Liver (tissue), 9 donors: ENCODE results near the gene MEIS1. TPM values are rescaled to one million over a fixed set of nuclear protein-coding genes. Genes with fewer than 3 reads are reported as not detected.

Experiments used
- DNase-seq: peaks from one replicate; pipeline ENCODE4 v3.0.0-alpha.2; 2017; ENCODE audit warnings: low spot score
- H3K27ac ChIP-seq, 2 donors: one replicate each; pipeline ENCODE4 v1.7.0; 2013; ENCODE audit warnings: inconsistent platforms in 2 of 2, low read length in 2 of 2, control low read depth in 1 of 2, low read depth in 1 of 2, mild to moderate bottlenecking in 1 of 2
- H3K27me3 ChIP-seq, 4 donors: one replicate each; pipeline versions ENCODE4 v1.6.1 to v1.7.0; 2013; ENCODE audit warnings: low read length in 3 of 4, inconsistent platforms in 1 of 4, mild to moderate bottlenecking in 1 of 4, moderate library complexity in 1 of 4; ENCODE audit not compliant: control insufficient read depth in 4 of 4, insufficient read depth in 4 of 4
- H3K36me3 ChIP-seq, 4 donors: one replicate each; pipeline versions ENCODE4 v1.6.1 to v1.7.0; 2013; ENCODE audit warnings: low read length in 3 of 4, mild to moderate bottlenecking in 3 of 4, low read depth in 1 of 4, moderate library complexity in 1 of 4; ENCODE audit not compliant: control insufficient read depth in 4 of 4, insufficient read depth in 3 of 4
- H3K4me1 ChIP-seq, 4 donors: one replicate each; pipeline versions ENCODE4 v1.6.1 to v1.7.0; 2013; ENCODE audit warnings: low read length in 3 of 4, mild to moderate bottlenecking in 3 of 4, moderate library complexity in 1 of 4; ENCODE audit not compliant: control insufficient read depth in 4 of 4, insufficient read depth in 4 of 4
- H3K4me3 ChIP-seq, 3 donors: one replicate each; pipeline versions ENCODE4 v1.6.1 to v1.7.0; 2013; ENCODE audit warnings: low read length in 3 of 3, control low read depth in 1 of 3, low read depth in 1 of 3, mild to moderate bottlenecking in 1 of 3
- H3K9ac ChIP-seq, 2 donors: one replicate each; pipeline ENCODE4 v1.7.0; 2013; ENCODE audit warnings: low read length in 2 of 2, mild to moderate bottlenecking in 2 of 2, moderate library complexity in 2 of 2, control low read depth in 1 of 2, low read depth in 1 of 2
- H3K9me3 ChIP-seq, 4 donors: one replicate each; pipeline versions ENCODE4 v1.6.1 to v1.7.0; 2013; ENCODE audit warnings: low read length in 3 of 4; ENCODE audit not compliant: control insufficient read depth in 4 of 4
- EGR1 ChIP-seq, 2 donors: IDR thresholded peaks; 2 replicates each; pipeline ENCODE4 v1.6.1; 2016 to 2018; ENCODE audit warnings: antibody characterized with exemption in 2 of 2, low read depth in 2 of 2
- FOXA1 ChIP-seq: IDR thresholded peaks from 2 replicates; pipeline ENCODE4 v1.6.1; 2016; ENCODE audit warnings: antibody characterized with exemption
- HNF4A ChIP-seq, 2 donors: conservative IDR thresholded peaks; 2 replicates each; pipeline ENCODE4 v1.6.1; 2016; ENCODE audit warnings: antibody characterized with exemption in 2 of 2, mild to moderate bottlenecking in 2 of 2
- HNF4G ChIP-seq: IDR thresholded peaks from 2 replicates; pipeline ENCODE4 v1.6.1; 2016; ENCODE audit warnings: antibody characterized with exemption
- NR2F2 ChIP-seq: IDR thresholded peaks from 2 replicates; pipeline ENCODE4 v1.6.1; 2016; ENCODE audit warnings: antibody characterized with exemption
- RAD21 ChIP-seq, 2 donors: IDR thresholded peaks; 2 replicates each; pipeline ENCODE4 v1.6.1; 2016; ENCODE audit warnings: antibody characterized with exemption in 2 of 2, mild to moderate bottlenecking in 2 of 2
- SP1 ChIP-seq: IDR thresholded peaks from 2 replicates; pipeline ENCODE4 v1.6.1; 2018; ENCODE audit warnings: antibody characterized with exemption, mild to moderate bottlenecking
- TAF1 ChIP-seq: conservative IDR thresholded peaks from 2 replicates; pipeline ENCODE4 v1.6.1; 2016; ENCODE audit warnings: antibody characterized with exemption, mild to moderate bottlenecking
- YY1 ChIP-seq: IDR thresholded peaks from 2 replicates; pipeline ENCODE4 v1.6.1; 2016; ENCODE audit warnings: antibody characterized with exemption, mild to moderate bottlenecking
- WGBS: extraction: QIAGEN DNeasy Blood & Tissue Kit; methylation state at CpG from one replicate; pipeline ENCODE4 v1.1.7; 2013; 5-methylcytosine and 5-hydroxymethylcytosine counted together
- polyA plus RNA-seq, 2 donors: library from polyadenylated mRNA; stranded (reverse) in 1 of 2; unstranded in 1 of 2; fragments of 200-250 nt in 1 of 2; fragments of >200 nt in 1 of 2; fragmentation: Nextera tagmentation in 1 of 2; extraction: Ambion mirVana in 1 of 2; gene quantifications; one replicate each; pipeline versions ENCODE4 v1.2.1 to v1.2.3, GENCODE V29; 2013 to 2015
- total RNA-seq, 2 donors: library from RNA; depleted of rRNA; stranded (reverse); fragments of >200 nt; gene quantifications; one replicate each; pipeline ENCODE4 v1.2.3, GENCODE V29; 2014
- TF ChIP-seq, protein P1 (sequence below): IDR thresholded peaks from 2 replicates; pipeline ENCODE4 v1.6.1; 2016; ENCODE audit warnings: antibody characterized with exemption
- TF ChIP-seq, protein P2 (sequence below): fragments of 150-350 bp; IDR thresholded peaks from 2 replicates; pipeline ENCODE4 v1.5.1; 2017; ENCODE audit warnings: improper control_type of control experiment, low read depth, low read length; ENCODE audit not compliant: missing input control
- TF ChIP-seq, protein P3 (sequence below): IDR thresholded peaks from 2 replicates; pipeline ENCODE4 v1.6.1; 2016; ENCODE audit warnings: antibody characterized with exemption
- TF ChIP-seq, protein P4 (sequence below): IDR thresholded peaks from 2 replicates; pipeline ENCODE4 v1.6.1; 2016; ENCODE audit warnings: antibody characterized with exemption
- donor health status: healthy.
- donor health status: healthy.
- donor health status: healthy.
- donor health status: healthy.
- donor health status: healthy.

MEIS1 gene
- total and polyA plus RNA-seq, 4 donors = 1.6 to 8.6 (median 5.5) TPM

DNA sequence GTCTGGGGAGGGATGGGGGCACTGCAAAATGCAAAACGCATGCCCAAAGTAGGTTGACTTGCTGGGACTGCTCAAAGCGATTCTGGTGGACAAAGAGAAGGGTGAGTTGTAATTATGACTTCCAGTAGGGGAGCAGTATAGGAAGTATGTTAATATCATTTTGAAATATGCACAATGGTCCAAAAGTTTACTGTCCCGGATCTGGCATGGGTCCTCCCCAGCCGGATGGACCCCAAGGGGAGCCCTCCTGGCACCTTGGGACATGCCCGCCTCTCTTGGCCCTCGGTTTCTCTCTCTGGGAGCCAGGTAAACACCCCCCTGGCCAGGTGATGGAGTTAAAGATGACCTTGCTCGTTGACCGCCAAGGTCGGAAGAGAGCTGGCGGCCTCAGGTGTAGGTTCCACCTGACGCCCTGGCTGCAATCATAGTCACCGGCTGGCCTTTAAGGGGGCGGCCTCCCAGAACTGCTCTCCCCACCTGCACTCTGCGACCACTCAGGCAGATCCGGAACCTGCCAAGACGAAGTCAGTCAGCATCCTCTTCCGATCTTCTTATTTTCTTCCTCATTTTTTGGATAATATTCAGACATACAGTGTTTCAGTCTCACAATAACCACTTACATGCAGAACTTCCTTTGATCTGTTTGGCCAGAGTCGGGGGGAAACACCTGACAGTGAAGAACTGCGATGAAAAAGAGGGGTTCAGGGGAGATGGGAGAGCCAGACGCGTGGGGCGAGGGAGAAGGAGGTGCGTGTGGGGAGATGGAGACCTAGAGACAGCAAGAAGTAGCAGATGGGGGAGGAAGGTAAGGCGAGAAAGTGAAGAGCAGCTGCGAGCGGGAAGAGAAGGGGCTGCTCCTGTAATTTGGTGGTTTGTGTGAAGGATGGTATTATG lies 148.3 kb downstream of the MEIS1 start:
- 18% methylated on average over 26 of the region's 26 CpGs for WGBS
- no peak for DNase-seq

GRCh38 chr2:66583881-66584280 lies 149.0 kb downstream of the MEIS1 start:
- no peak overlapping the region for H3K9ac ChIP-seq
- WGBS = 33% methylated on average over 5 of the region's 5 CpGs
- TF ChIP-seq HNF4G (no peak), HNF4A (conservative IDR thresholded peaks at IDR 0.05) (no peak), RAD21 (IDR thresholded peaks at IDR 0.05) (no peak), EGR1 (IDR thresholded peaks at IDR 0.05; ENCODE audit: low read depth in 2 of 2) (no peak)
- TF ChIP-seq, protein P1, sequence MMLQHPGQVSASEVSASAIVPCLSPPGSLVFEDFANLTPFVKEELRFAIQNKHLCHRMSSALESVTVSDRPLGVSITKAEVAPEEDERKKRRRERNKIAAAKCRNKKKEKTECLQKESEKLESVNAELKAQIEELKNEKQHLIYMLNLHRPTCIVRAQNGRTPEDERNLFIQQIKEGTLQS = no peak
- TF ChIP-seq, protein P2, sequence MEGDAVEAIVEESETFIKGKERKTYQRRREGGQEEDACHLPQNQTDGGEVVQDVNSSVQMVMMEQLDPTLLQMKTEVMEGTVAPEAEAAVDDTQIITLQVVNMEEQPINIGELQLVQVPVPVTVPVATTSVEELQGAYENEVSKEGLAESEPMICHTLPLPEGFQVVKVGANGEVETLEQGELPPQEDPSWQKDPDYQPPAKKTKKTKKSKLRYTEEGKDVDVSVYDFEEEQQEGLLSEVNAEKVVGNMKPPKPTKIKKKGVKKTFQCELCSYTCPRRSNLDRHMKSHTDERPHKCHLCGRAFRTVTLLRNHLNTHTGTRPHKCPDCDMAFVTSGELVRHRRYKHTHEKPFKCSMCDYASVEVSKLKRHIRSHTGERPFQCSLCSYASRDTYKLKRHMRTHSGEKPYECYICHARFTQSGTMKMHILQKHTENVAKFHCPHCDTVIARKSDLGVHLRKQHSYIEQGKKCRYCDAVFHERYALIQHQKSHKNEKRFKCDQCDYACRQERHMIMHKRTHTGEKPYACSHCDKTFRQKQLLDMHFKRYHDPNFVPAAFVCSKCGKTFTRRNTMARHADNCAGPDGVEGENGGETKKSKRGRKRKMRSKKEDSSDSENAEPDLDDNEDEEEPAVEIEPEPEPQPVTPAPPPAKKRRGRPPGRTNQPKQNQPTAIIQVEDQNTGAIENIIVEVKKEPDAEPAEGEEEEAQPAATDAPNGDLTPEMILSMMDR = no peak

More for the DNA sequence above, 148.3 kb downstream of the MEIS1 start:
- H3K27ac ChIP-seq = no peak overlapping the region
- peaks cover 0 to 6% (median under 1%) of the 10 kb centered on the region in 4 donors for H3K4me1 ChIP-seq
- no peaks in the 10 kb centered on the region for H3K9me3 ChIP-seq
- no peak overlapping the region for H3K4me3 ChIP-seq
- H3K36me3 ChIP-seq = no peaks in the 10 kb centered on the region
- H3K27me3 ChIP-seq = peaks cover 0 to 33% (median 9%) of the 10 kb centered on the region in 4 donors
- TF ChIP-seq, protein P2 = no peak
- TF ChIP-seq EGR1 (IDR thresholded peaks at IDR 0.05; ENCODE audit: low read depth in 2 of 2) (no peak), RAD21 (IDR thresholded peaks at IDR 0.05) (no peak), HNF4G (no peak), YY1 (no peak), NR2F2 (no peak), SP1 (no peak), FOXA1 (no peak), TAF1 (no peak)
- TF ChIP-seq, protein P3, sequence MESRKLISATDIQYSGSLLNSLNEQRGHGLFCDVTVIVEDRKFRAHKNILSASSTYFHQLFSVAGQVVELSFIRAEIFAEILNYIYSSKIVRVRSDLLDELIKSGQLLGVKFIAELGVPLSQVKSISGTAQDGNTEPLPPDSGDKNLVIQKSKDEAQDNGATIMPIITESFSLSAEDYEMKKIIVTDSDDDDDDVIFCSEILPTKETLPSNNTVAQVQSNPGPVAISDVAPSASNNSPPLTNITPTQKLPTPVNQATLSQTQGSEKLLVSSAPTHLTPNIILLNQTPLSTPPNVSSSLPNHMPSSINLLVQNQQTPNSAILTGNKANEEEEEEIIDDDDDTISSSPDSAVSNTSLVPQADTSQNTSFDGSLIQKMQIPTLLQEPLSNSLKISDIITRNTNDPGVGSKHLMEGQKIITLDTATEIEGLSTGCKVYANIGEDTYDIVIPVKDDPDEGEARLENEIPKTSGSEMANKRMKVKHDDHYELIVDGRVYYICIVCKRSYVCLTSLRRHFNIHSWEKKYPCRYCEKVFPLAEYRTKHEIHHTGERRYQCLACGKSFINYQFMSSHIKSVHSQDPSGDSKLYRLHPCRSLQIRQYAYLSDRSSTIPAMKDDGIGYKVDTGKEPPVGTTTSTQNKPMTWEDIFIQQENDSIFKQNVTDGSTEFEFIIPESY = no peak
- TF ChIP-seq, protein P4, sequence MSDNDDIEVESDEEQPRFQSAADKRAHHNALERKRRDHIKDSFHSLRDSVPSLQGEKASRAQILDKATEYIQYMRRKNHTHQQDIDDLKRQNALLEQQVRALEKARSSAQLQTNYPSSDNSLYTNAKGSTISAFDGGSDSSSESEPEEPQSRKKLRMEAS = no peak
- no peak overlapping the region for H3K9ac ChIP-seq

More at GRCh38 chr2:66583881-66584280, 149.0 kb downstream of the MEIS1 start:
- Histone ChIP-seq H3K4me3 (no peak overlapping the region), H3K27me3 (peaks cover 0 to 28% (median 9%) of the 10 kb centered on the region in 4 donors), H3K36me3 (no peaks in the 10 kb centered on the region), H3K27ac (no peak overlapping the region), H3K4me1 (peaks cover 0 to 6% (median 0%) of the 10 kb centered on the region in 4 donors), H3K9me3 (no peaks in the 10 kb centered on the region)
- no peak for DNase-seq
